ENCODE results near the gene GBA2.
A peak's percentile ranks its signal among the peaks of the same experiment; 100 is the strongest.

GRCh38 chr9:35756275-35757225, 7.5 kb upstream of the GBA2 start:
- no peak for TF ChIP-seq POLR2A (IDR thresholded peaks at IDR 0.05; ENCODE audit: low read depth, low read length)
- TF ChIP-seq EZH2 (IDR thresholded peaks at IDR 0.05; ENCODE audit: borderline replicate concordance, low read depth, low read length, severe bottlenecking): no peak
- peak; percentile 45 to 68 for TF ChIP-seq CTCF (IDR thresholded peaks at IDR 0.05; ENCODE audit: extremely low read depth in 1 of 2, insufficient read depth in 1 of 2, low read depth in 1 of 2, low read length in 2 of 2)
